GM12872 (cell line): ENCODE data around the gene CDK1.

Experiments used
- TF ChIP-seq, protein P1 (sequence below): IDR thresholded peaks from 3 replicates; pipeline ENCODE4 v1.5.1; 2011; ENCODE audit warnings: low read depth, mild to moderate bottlenecking, low read length, moderate library complexity; ENCODE audit not compliant: insufficient read depth

The CDK1 gene

DNA sequence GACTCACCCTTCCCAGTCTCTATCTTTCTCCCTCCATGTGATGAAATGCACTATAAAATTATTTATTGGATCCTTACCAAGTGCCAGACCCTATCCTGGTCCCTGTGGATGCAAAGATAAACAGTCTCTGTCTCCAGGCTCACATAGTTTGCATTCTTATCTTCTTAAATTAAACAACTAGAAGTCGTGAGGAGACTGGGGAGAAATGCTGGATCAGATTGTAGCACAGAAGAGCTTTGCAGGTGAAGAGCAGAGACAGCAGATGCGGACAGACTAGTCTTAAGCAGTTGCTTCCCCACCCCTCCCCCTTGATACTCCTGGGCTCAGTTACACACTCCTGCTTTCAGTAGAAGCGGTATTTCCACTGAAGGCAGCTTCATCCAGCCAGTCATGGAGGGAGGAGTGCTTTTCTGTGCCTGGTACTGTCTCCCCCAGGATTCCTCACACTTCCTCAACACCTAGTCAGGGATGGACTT is 20.8 kb upstream of the CDK1 start:
- TF ChIP-seq, protein P1, sequence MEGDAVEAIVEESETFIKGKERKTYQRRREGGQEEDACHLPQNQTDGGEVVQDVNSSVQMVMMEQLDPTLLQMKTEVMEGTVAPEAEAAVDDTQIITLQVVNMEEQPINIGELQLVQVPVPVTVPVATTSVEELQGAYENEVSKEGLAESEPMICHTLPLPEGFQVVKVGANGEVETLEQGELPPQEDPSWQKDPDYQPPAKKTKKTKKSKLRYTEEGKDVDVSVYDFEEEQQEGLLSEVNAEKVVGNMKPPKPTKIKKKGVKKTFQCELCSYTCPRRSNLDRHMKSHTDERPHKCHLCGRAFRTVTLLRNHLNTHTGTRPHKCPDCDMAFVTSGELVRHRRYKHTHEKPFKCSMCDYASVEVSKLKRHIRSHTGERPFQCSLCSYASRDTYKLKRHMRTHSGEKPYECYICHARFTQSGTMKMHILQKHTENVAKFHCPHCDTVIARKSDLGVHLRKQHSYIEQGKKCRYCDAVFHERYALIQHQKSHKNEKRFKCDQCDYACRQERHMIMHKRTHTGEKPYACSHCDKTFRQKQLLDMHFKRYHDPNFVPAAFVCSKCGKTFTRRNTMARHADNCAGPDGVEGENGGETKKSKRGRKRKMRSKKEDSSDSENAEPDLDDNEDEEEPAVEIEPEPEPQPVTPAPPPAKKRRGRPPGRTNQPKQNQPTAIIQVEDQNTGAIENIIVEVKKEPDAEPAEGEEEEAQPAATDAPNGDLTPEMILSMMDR = no peak

DNA sequence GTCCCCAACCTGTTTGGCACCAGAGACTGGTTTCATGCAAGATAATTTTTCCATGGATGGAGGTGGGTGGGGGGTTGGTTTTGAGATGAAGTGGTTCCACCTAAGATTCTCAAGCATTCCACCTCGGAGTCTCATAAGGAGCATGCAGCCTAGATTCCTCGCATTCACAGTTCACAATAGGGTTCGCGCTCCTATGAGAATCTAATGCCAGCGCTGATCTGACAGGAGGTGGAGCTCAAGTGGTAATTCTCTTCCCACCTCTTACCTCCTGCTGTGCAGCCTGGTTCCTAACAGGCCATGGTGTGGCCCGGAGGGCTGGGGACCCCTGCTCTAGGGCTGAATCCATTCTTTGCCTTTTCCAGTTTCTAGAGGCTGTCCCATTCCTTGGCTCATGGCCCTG is 19.1 kb upstream of the CDK1 start:
- TF ChIP-seq, protein P1 = no peak

DNA sequence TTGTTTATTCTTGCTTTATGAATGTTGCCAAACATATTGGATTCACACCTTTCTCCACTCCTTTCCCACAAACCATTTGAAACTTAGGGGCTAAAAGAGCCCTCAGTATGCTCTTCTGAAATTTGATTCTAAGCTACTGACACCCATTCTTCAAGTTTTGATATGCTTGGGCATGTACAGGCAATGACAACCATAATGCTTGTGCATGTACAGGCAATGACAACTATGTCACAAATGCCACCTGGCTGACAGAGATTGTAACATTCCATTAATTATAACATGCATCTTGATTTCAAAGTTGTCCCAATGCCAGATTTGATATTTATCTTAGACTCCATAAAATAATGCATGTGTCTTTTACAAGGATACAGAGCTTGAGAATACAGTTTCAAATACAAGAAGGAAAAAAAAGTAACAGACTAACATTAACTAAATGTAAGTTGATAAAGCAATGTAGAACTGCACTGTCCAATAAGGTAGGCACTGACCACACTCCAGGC is 17.5 kb upstream of the CDK1 start:
- TF ChIP-seq, protein P1 = no peak

DNA sequence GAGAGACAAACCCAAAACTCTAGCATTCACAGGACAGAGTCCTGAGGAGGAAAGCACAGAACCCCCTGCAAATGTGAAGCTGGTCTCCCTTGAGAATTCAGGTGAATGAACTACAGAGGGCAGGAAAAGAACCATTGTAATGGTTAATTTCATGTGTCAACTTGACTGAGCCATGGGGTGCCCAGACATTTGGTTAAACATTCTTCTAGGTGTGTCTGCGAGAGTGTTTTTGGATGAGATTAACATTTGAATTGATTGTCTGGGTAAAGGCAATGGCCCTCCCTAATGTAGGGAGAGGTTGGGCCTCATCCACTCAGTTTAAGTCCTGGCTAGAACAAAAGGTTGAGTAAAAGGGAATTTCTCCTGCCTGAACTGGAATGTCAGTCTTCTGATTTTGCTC is 15.7 kb upstream of the CDK1 start:
- TF ChIP-seq, protein P1 = no peak

DNA sequence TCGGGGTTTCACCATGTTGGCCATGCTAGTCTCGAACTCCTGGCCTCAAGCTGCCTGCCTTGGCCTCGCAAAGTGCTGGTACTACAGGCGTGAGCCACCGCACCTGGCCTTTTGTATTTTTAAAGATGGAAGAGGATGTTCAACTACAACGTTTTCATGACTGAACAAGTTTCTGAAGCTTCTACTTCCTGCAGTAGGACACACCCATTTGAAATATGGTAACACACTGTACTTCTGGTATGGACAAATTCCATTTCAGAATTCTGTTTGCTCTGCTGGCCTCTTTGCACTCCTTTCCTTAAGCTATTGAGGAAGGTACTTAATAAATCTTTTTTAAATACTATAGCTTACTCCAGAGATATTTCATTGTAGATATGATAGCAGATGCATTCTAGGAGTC is 10.9 kb upstream of the CDK1 start:
- TF ChIP-seq, protein P1 = no peak

DNA sequence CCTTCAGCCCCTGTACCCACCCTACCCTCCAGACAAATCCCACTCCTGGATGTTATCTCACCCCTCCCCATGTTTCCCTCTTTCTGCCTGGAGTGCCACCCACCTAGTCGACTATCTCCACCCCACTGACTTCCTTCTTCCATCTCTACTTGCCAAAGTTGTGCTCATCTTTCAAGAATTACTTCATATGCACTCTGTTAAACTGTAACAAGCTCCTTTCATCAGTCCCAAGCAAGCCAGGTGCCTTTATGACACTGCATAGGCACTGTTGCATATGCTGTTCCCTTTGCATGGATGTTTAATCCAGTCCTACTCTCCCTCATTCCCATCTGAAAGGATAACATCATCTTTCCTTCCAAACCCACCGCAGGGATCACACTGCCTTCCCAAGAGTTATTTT is 8.9 kb upstream of the CDK1 start:
- TF ChIP-seq, protein P1 = no peak

DNA sequence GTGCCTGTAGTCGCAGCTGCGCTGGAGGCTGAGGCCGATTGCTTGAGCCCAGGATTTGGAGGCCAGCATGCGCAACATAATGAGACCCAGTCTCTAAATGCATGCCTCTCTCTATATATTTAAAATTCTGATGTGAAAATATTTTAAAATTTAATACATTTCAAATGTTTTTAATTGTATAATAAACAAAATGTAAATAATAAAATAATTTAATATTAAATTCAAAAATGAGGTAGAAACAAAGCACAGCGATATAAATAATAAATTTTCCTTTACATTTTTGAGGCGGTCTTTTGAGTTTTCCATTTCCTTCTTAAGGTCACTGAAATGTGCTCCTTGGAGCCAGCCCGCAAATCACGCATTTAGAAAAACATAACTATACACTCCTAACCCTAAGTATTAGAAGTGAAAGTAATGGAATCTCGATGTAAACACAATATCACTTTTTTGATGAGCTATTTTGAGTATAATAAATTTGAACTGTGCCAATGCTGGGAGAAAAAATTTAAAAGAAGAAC is 523 bp upstream of the CDK1 start:
- TF ChIP-seq, protein P1 = no peak
